NCI-H128 (cell line): ENCODE results near the gene CUX1.
"Not testable (repeated sequence)": the region's sequence is repeated elsewhere in the genome, so short reads cannot be mapped to it uniquely, and the experiment has no call there.

Source experiments
- DNase-seq: peaks from one replicate; lab custom pipeline; 2025; ENCODE audit not compliant: unreplicated experiment; lab: John Stamatoyannopoulos, UW

CUX1 gene

GRCh38 chr7:101823096-101823495 lies 5.7 kb downstream of the CUX1 start:
- no peak for DNase-seq

- DNase-seq, result no peak
Observed at GRCh38 chr7:101823596-101823995, 6.2 kb downstream of the CUX1 start.

GRCh38 chr7:101824440-101824839 lies 7.0 kb downstream of the CUX1 start:
- DNase-seq, result no peak

GRCh38 chr7:101826081-101826835 lies 8.8 kb downstream of the CUX1 start:
- DNase-seq, result no peak

- no peak for DNase-seq
Observed at GRCh38 chr7:101828301-101829020, 11.0 kb downstream of the CUX1 start.

GRCh38 chr7:101829374-101829773 lies 11.9 kb downstream of the CUX1 start:
- DNase-seq, result no peak

GRCh38 chr7:101829821-101830220 lies 12.4 kb downstream of the CUX1 start:
- no peak for DNase-seq

- not testable (repeated sequence) for DNase-seq
Observed at GRCh38 chr7:101831396-101831795, 14.0 kb downstream of the CUX1 start.

- no peak for DNase-seq
Observed at GRCh38 chr7:101832205-101832631, 14.8 kb downstream of the CUX1 start.

GRCh38 chr7:101832685-101833375 lies 15.4 kb downstream of the CUX1 start:
- no peak for DNase-seq

- DNase-seq, result no peak
Observed at GRCh38 chr7:101833799-101834198, 16.4 kb downstream of the CUX1 start.

- DNase-seq, result no peak
Observed at GRCh38 chr7:101835136-101835535, 17.7 kb downstream of the CUX1 start.

- DNase-seq, result not testable (repeated sequence)
Observed at GRCh38 chr7:101837433-101837832, 20.0 kb downstream of the CUX1 start.

- no peak for DNase-seq
Observed at GRCh38 chr7:101838837-101839483, 21.5 kb downstream of the CUX1 start.

- no peak for DNase-seq
Observed at GRCh38 chr7:101841328-101841727, 23.9 kb downstream of the CUX1 start.

GRCh38 chr7:101843293-101844271 lies 26.2 kb downstream of the CUX1 start:
- DNase-seq, result no peak

GRCh38 chr7:101845974-101846373 lies 28.5 kb downstream of the CUX1 start:
- no peak for DNase-seq

- DNase-seq, result no peak
Observed at GRCh38 chr7:101846800-101847538, 29.5 kb downstream of the CUX1 start.

- no peak for DNase-seq
Observed at GRCh38 chr7:101848208-101848951, 31.0 kb downstream of the CUX1 start.
